ENCODE results near the gene XAF1. TPM values are rescaled to one million over a fixed set of nuclear protein-coding genes. Genes with fewer than 3 reads are reported as not detected.
"Not testable (repeated sequence)": the region's sequence is repeated elsewhere in the genome, so short reads cannot be mapped to it uniquely, and the experiment has no call there.

The XAF1 gene
- total RNA-seq, 1 donor from 2014 or later, result 11.5 TPM

DNA sequence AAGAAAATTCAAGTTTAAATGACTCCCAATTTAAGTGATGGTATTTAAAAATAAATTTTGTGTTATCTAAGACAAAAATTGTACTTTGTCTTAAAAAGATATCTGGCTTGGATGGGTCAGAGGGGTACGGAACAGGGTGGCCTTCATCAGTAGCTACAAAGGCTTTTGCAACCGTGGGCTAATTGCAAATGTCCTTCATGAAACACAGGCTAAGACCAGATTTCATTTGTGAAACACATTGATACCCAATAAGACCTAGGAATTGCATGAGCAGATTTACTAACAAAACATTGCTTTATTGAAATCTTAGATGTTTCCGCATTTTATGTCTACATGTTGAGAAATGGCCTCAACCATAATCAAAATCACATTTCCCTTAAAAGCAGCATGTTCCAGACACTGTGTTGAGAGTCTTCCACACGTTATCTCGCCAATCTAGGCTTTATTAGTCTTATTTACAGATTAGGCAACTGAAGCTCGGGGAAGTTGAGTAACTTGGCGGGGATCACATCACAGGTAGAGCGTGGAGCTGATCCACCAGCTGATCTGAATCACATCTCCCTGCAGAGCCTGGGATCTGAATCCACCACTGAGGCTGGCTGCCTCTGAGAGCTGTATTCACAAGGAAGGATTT, 42.0 kb downstream of the XAF1 start:
- no peak for DNase-seq (ENCODE audit: low read depth, low spot score)

DNA sequence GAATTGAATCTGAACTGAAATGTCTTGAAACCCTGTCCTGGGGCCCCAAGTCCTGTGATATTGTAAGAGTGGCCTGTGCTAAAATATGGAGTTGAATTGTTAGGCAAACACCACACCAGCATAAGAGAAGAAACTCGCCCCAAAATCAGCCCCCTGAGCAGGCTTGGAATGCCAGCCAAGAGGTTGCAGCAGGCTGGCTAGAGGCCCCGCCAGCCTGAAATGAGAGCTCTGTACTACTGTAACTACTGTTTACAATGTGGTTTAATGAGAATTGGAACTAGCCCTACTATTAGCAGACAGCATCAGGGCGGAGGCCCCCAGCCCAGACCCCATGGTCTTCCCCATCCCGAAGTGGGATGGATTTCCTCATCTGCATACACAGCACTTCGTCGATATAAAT, 43.9 kb downstream of the XAF1 start:
- no peak for DNase-seq (ENCODE audit: low read depth, low spot score)

DNA sequence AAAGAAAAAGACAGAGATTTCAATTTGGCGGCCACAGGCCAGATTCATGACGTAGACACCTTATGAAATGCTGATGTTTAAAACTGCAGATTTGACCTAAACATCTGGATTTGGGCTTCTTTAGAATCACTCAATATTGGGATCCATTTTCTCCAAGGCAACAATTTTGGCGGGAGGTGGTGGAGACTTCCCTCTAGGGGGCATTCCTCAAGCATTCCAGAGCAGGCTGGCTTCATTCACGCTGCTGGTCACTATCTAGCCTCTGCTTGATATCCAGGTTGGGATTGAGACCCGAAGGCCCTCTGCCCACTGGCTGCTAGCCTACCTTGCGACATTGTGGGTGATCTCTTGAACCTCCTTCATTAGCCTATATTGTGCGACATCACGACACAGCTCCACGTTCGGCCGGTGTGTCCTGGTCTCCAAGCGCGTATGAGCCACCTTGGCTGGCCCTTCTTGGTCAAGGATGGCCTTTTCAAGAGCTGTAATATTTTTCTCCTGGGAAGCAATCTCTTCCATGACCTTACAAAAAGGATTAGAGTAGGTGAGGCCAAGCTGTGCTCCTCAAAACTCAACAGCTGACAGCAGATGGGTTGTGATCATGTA, 44.7 kb downstream of the XAF1 start:
- no peak for DNase-seq (ENCODE audit: low read depth, low spot score)

DNA sequence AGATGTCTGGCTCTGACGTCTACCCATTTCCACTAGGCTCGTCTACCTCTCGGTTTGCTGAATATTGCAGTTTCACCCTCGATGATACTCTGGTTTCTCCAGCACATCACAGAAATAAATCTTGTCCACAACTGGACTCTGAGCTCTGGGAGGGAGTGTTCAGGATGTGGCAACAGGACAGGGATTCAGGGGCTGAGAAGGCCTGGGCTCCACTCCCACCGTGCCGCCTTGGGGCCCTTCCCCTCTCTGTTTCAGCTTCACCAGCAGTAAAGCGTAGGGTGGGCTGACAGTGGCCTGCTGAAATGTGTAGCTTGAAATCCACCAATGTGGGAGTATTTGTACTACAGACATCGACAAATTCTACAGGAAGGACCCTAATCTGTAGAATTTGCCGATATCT, 55.7 kb downstream of the XAF1 start:
- no peak for DNase-seq (ENCODE audit: low read depth, low spot score)

DNA sequence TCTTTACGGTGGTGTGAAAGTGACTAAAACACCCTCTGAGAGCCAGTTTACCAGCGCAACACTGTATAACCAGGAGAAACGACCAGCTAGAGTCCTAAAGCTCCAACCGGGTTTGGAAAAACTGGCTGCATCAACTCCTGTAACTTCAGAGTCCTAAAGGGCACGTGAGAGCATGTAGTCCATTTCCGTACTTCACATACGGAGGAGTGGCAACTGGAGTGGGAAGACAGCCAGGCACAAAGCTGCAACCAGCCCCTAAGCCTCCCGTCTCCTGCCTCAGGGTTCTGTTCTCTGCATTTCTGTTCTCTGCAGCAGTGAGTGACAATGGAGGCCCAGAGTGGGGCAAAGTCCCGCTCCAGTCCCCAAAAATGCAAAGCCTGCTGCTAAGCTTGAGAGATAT, 56.4 kb downstream of the XAF1 start:
- DNase-seq (ENCODE audit: low read depth, low spot score), result no peak

DNA sequence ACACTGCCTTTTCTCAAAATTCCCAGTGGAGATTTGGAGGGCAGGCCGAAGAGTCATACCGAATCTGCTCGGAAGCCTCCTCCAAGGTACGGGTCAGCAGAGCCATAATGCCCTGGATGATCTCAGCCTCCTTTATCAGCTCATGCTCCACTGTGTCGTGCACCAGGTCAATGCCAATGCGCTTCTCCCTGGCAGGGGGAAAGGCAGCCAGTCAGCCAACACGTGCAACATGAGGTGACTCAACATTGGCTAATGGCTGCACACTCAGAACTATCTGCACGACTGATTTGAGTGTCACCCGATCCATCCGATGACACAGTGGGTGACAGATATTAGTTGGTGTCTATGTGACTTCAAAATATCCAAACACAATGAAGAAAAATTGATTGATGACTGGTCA, 59.9 kb downstream of the XAF1 start:
- DNase-seq (ENCODE audit: low read depth, low spot score), result no peak

DNA sequence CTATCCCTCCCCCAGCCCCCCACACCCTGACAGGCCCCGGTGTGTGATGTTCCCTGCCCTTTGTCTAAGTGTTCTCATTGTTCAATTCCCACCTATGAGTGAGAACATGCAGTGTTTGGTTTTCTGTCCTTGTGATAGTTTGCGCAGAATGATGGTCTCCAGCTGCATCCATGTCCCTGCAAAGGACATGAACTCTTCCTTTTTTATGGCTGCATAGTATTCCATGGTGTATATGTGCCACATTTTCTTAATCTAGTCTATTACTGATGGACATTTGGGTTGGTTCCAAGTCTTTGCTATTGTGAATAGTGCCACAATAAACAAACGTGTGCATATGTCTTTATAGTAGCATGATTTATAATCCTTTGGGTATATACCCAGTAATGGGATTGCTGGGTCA, 60.5 kb downstream of the XAF1 start:
- DNase-seq (ENCODE audit: low read depth, low spot score), result not testable (repeated sequence)

DNA sequence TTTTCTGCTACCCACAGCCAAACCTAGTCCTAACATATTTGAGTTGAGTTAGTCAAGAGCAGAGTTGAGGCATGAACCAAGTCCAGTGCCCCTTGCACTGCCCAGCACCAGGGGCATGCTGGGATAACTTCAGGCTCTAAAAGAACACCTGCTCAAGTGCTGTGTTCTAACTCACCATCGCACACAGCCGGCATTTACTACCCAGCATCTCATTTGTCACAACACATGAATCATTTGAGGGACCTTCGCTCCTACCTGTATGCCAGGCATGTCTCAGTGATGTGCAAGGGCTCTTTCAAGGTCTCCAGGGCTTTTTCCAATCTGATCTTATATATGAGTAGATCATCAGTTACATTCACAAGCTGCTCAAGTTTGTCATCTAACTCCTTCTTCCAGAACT, 63.1 kb downstream of the XAF1 start:
- DNase-seq (ENCODE audit: low read depth, low spot score), result no peak

DNA sequence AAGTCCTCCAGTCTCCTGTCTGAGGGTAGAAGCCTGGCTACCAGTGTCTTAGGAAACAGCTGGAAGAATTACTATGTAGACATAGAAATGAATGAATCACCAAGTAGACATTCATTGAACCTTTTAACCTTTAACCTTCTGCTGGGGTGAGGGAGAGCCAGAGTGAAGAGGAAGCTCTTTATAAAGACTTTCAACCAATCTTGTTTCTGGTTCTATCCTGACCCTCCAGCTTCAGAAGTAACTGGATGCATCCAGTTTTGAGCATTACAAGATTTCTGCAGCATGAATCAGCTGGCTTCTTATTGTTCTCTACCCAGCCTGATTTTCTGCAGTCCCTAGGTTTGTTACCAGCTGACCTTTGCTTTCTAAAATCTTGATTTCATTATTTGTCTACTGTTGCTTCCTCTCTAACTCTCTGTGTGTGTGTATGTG, 67.2 kb downstream of the XAF1 start:
- DNase-seq (ENCODE audit: low read depth, low spot score), result peak; percentile 26

Other genes starting within 250 kb of the XAF1 start
- gene PITPNM3, start 199.5 kb upstream of the XAF1 start, total RNA-seq, result 0.74 and 1.6 TPM in 2 replicates
- gene KIAA0753, start 115.3 kb upstream of the XAF1 start, total RNA-seq, result 8.9 and 9.3 TPM in 2 replicates
- gene TXNDC17, start 115.0 kb upstream of the XAF1 start, total RNA-seq, result 94.6 and 100 TPM in 2 replicates
- 17.6 and 19.1 TPM in 2 replicates for gene MED31, start 104.4 kb upstream of the XAF1 start, total RNA-seq
- gene C17orf100, start 104.3 kb upstream of the XAF1 start, total RNA-seq, result 0.35 and 0.40 TPM in 2 replicates
- gene SLC13A5, start 42.7 kb upstream of the XAF1 start, total RNA-seq, result not detected in 2 replicates
- gene FBXO39, start 20.2 kb downstream of the XAF1 start, total RNA-seq, result 0.28 and 1.4 TPM in 2 replicates
- gene TEKT1, start 75.7 kb downstream of the XAF1 start, total RNA-seq, result not detected in 2 replicates
- gene ALOX12, start 240.0 kb downstream of the XAF1 start, total RNA-seq, result not detected in 2 replicates

Data from pulmonary artery endothelial cell (primary cell).